Coronary artery (tissue), 2 donors: ENCODE results near the gene MBD3L5.

Experiments
- DNase-seq: peaks from one replicate; pipeline ENCODE4 v3.0.0-alpha.2; 2017; ENCODE audit warnings: low spot score
- H3K27ac ChIP-seq, 2 donors: fragments of 200-600 bp; sonication (generic); one replicate each; pipeline ENCODE4 v1.5.1; 2016 to 2019
- H3K4me3 ChIP-seq: fragments of 200-600 bp; sonication (generic); 2 replicates; pipeline ENCODE4 v1.5.1; 2016; ENCODE audit warnings: mild to moderate bottlenecking, moderate library complexity
- TF ChIP-seq, protein P1 (sequence below): fragments of 200-600 bp; sonication (generic); IDR thresholded peaks from one replicate; pipeline ENCODE4 v1.5.1; 2019; ENCODE audit warnings: antibody characterized with exemption

Gene MBD3L5

DNA sequence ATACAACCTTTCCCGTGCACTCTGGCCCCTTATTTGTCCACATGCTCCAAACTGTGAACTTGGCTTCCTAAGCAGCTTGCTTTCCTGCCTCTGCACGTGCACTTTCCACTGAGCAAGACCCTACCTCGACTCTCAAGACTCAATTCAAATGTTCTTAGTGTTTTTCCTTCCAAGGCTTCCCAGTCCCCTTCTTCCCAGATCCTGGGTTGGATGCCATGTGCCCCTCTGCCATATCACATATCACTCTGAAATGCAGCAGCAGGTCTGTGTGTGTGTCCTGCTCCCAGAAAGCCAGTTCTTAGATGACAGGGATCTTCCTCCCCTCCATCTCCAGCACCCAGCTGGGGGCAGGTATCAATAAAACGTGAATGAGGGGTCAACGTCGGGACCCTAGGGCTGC, 42.2 kb downstream of the MBD3L5 start:
- H3K4me3 ChIP-seq = no peak overlapping the region
- no peak overlapping the region for H3K27ac ChIP-seq
- no peak for DNase-seq
- TF ChIP-seq, protein P1, sequence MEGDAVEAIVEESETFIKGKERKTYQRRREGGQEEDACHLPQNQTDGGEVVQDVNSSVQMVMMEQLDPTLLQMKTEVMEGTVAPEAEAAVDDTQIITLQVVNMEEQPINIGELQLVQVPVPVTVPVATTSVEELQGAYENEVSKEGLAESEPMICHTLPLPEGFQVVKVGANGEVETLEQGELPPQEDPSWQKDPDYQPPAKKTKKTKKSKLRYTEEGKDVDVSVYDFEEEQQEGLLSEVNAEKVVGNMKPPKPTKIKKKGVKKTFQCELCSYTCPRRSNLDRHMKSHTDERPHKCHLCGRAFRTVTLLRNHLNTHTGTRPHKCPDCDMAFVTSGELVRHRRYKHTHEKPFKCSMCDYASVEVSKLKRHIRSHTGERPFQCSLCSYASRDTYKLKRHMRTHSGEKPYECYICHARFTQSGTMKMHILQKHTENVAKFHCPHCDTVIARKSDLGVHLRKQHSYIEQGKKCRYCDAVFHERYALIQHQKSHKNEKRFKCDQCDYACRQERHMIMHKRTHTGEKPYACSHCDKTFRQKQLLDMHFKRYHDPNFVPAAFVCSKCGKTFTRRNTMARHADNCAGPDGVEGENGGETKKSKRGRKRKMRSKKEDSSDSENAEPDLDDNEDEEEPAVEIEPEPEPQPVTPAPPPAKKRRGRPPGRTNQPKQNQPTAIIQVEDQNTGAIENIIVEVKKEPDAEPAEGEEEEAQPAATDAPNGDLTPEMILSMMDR = no peak

DNA sequence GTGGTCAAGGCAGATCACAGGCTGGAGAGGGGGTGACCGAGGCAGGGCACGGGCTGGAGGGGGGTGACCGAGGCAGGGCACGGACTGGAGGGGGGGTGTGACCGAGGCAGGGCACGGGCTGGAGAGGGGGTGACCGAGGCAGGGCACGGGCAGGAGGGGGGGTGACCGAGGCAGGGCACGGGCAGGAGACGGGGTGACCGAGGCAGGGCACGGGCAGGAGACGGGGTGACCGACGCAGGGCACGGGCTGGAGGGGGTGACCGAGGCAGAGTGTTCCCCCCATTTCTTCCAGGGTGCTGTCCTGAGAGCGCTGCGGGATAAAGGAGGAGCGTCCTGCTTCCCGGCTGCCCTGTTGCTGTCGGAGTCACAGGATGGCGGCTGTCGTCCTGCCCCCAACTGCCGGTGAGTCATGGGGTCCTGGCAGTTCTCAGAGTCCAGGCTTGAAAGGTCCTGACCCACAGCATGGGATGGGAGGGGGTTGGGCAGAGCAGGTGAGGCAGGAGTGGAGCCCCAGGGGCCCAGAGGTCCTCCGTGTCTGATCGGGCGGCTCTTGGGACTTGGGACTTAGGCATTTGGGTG, 44.4 kb downstream of the MBD3L5 start:
- Histone ChIP-seq H3K27ac (no peak overlapping the region), H3K4me3 (no peak overlapping the region)
- no peak for DNase-seq
- TF ChIP-seq, protein P1 = no peak

DNA sequence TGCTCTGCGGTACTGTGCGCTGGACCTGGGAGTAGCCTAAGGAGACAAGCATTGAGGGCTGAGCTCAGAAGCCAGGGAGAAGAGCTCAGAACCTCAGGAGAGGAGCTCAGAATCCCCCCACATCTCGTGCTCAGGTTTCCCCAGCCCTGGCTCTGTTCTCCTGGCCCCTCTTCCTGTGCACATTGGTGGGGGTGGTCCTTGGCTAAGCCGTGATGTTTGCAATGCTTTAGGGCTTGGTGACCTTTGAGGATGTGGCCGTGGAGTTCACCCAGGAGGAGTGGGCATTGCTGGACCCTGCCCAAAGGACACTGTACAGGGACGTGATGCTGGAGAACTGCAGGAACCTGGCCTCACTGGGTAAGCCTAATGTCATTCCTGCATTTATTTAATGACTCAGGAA, 45.8 kb downstream of the MBD3L5 start:
- Histone ChIP-seq H3K27ac (no peak overlapping the region), H3K4me3 (no peak overlapping the region)
- no peak for DNase-seq
- TF ChIP-seq, protein P1 = no peak

DNA sequence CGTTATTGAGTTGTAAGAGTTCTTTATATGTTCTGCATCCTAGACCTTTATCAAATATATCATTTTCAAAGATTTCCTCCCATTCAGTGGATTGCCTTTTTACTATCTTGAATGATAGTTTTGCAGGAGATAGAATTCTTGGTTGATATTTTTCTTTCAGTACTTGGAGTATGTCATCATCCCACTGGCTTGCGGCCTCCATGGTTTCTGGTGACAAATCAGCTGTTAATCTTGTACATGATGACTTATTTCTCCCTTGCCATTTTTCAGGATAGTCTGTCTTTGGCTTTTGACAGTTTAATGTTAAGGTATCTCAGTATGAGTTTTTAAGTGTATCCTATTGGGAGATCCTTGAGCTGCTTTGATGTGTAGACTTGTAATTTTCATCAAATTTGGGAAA, 47.6 kb downstream of the MBD3L5 start:
- Histone ChIP-seq H3K4me3 (no peak overlapping the region), H3K27ac (no peak overlapping the region)
- TF ChIP-seq, protein P1 = no peak
- no peak for DNase-seq
